Liver (tissue), 3 donors: ENCODE data around the gene PREX1.

Experiments used
- ATF3 ChIP-seq: IDR thresholded peaks from 2 replicates; pipeline ENCODE4 v1.6.1; 2016; ENCODE audit warnings: antibody characterized with exemption
- CTCF ChIP-seq: fragments of 150-350 bp; IDR thresholded peaks from 2 replicates; pipeline ENCODE4 v1.5.1; 2017; ENCODE audit warnings: improper control_type of control experiment, low read depth, low read length; ENCODE audit not compliant: missing input control
- GABPA ChIP-seq, 2 donors: IDR thresholded peaks in 1 of 2; conservative IDR thresholded peaks in 1 of 2; 2 replicates each; pipeline ENCODE4 v1.6.1; 2016; ENCODE audit warnings: antibody characterized with exemption in 2 of 2, mild to moderate bottlenecking in 1 of 2, moderate library complexity in 1 of 2
- RAD21 ChIP-seq, 2 donors: IDR thresholded peaks; 2 replicates each; pipeline ENCODE4 v1.6.1; 2016; ENCODE audit warnings: antibody characterized with exemption in 2 of 2, mild to moderate bottlenecking in 2 of 2
- TAF1 ChIP-seq: conservative IDR thresholded peaks from 2 replicates; pipeline ENCODE4 v1.6.1; 2016; ENCODE audit warnings: antibody characterized with exemption, mild to moderate bottlenecking
- YY1 ChIP-seq: IDR thresholded peaks from 2 replicates; pipeline ENCODE4 v1.6.1; 2016; ENCODE audit warnings: antibody characterized with exemption, mild to moderate bottlenecking
- ZBTB33 ChIP-seq: IDR thresholded peaks from 2 replicates; pipeline ENCODE4 v1.6.1; 2016; ENCODE audit warnings: antibody characterized with exemption
- donor health status: healthy.
- donor health status: healthy.

- TF ChIP-seq CTCF: no peak
- no peak for TF ChIP-seq ZBTB33
- no peak for TF ChIP-seq RAD21 (IDR thresholded peaks at IDR 0.05)
- TF ChIP-seq TAF1: no peak
- no peak for TF ChIP-seq GABPA (IDR thresholded peaks at IDR 0.05 in 1 of 2, conservative IDR thresholded peaks at IDR 0.05 in 1 of 2)
- TF ChIP-seq YY1: no peak
- TF ChIP-seq ATF3: no peak
Observed at GRCh38 chr20:48648482-48649051, 179.2 kb downstream of the PREX1 start.
